Spleen (tissue), 7 donors: ENCODE data around the gene KMT5C.

ENCODE experiments used
- POLR2A ChIP-seq, 3 donors: fragments of 450-650 bp; IDR thresholded peaks; one replicate each; pipeline ENCODE4 v1.5.1; 2017; ENCODE audit warnings: antibody characterized with exemption in 3 of 3, mild to moderate bottlenecking in 1 of 3
- POLR2AphosphoS5 ChIP-seq, 3 donors: sonication (generic); formaldehyde crosslinking; IDR thresholded peaks; one replicate each; pipeline ENCODE4 v1.5.1; 2017; ENCODE audit warnings: antibody characterized with exemption in 3 of 3
- TF ChIP-seq, protein P1 (sequence below), 11 experiments: fragments of 200-600 bp in 7 of 11; fragments of 450-650 bp in 4 of 11; sonication (generic) in 4 of 11; IDR thresholded peaks in 8 of 11; conservative IDR thresholded peaks in 3 of 11; 1 replicate in 7 of 11; 2 replicates in 4 of 11; pipeline versions ENCODE4 v1.4.0 to v1.8.0; 2016 to 2021; ENCODE audit warnings: antibody characterized with exemption in 11 of 11, inconsistent platforms in 4 of 11, mild to moderate bottlenecking in 1 of 11
- donor health status: DM: no; HTN: no; CAD: no; lungs with moderate emphysema.
- donor health status: DM: no; HTN: no; CAD: no.
- donor health status: DM: no; HTN: no; CAD: no.

DNA sequence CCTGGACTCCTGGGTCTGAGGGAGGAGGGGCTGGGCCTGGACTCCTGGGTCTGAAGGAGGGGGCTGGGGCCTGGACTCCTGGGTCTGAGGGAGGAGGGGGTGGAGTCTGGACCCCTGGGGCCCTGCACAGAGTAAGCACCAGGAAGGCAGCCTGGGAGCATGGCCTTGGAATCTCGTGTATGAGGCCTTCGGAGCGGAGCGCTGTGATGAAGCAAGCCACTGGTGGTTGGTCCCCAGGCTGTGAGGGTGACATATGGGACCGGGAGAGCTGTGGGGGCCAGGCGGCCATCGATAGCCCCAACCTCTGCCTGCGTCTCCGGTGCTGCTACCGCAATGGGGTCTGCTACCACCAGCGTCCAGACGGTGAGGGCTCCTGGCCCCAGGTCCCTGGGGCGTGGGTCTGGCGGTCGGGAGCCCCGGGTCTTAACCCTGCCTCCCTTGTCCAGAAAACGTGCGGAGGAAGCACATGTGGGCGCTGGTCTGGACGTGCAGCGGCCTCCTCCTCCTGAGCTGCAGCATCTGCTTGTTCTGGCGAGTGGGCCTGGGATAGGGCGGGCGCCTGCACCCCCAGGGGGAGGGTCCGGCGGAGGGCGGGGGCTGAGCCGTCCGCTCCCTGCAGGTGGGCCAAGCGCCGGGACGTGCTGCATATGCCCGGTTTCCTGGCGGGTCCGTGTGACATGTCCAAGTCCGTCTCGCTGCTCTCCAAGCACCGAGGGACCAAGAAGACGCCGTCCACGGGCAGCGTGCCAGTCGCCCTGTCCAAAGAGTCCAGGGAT lies 37.9 kb downstream of the KMT5C start:
- TF ChIP-seq, protein P1, sequence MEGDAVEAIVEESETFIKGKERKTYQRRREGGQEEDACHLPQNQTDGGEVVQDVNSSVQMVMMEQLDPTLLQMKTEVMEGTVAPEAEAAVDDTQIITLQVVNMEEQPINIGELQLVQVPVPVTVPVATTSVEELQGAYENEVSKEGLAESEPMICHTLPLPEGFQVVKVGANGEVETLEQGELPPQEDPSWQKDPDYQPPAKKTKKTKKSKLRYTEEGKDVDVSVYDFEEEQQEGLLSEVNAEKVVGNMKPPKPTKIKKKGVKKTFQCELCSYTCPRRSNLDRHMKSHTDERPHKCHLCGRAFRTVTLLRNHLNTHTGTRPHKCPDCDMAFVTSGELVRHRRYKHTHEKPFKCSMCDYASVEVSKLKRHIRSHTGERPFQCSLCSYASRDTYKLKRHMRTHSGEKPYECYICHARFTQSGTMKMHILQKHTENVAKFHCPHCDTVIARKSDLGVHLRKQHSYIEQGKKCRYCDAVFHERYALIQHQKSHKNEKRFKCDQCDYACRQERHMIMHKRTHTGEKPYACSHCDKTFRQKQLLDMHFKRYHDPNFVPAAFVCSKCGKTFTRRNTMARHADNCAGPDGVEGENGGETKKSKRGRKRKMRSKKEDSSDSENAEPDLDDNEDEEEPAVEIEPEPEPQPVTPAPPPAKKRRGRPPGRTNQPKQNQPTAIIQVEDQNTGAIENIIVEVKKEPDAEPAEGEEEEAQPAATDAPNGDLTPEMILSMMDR (IDR thresholded peaks at IDR 0.05 in 8 of 11, conservative IDR thresholded peaks at IDR 0.05 in 3 of 11), result no peak
- TF ChIP-seq POLR2A (IDR thresholded peaks at IDR 0.05) (no peak), POLR2AphosphoS5 (IDR thresholded peaks at IDR 0.05) (no peak)
